ENCODE results near the gene KY. TPM values are rescaled to one million over a fixed set of nuclear protein-coding genes. Genes with fewer than 3 reads are reported as not detected.

The KY gene
- total RNA-seq, 1 donor from 2014 or later, result 0.12 TPM

GRCh38 chr3:134563601-134564000 lies 87.2 kb downstream of the KY start:
- TF ChIP-seq CTCF (IDR thresholded peaks at IDR 0.05), result no peak
- peaks cover 29% of the 10 kb centered on the region for H3K36me3 Mint-ChIP-seq (ENCODE audit: low read depth)
- DNase-seq (ENCODE audit: low spot score), result no peak
- H3K27ac Mint-ChIP-seq (ENCODE audit: unreplicated experiment), result no peak overlapping the region
- no peaks in the 10 kb centered on the region for H3K4me1 Mint-ChIP-seq (ENCODE audit: low read depth)
- no peak overlapping the region for H3K4me3 Mint-ChIP-seq (ENCODE audit: unreplicated experiment)
- H3K27me3 Mint-ChIP-seq (ENCODE audit: low read depth), result no peaks in the 10 kb centered on the region
- H3K9me3 Mint-ChIP-seq (ENCODE audit: low read depth), result peaks cover 2% of the 10 kb centered on the region

GRCh38 chr3:134562055-134562454 lies 88.8 kb downstream of the KY start:
- Mint-ChIP-seq H3K36me3 (ENCODE audit: low read depth) (peaks cover 33% of the 10 kb centered on the region), H3K27ac (ENCODE audit: unreplicated experiment) (no peak overlapping the region), H3K4me1 (ENCODE audit: low read depth) (no peaks in the 10 kb centered on the region), H3K9me3 (ENCODE audit: low read depth) (no peaks in the 10 kb centered on the region), H3K4me3 (ENCODE audit: unreplicated experiment) (no peak overlapping the region), H3K27me3 (ENCODE audit: low read depth) (no peaks in the 10 kb centered on the region)
- no peak for DNase-seq (ENCODE audit: low spot score)
- TF ChIP-seq CTCF (IDR thresholded peaks at IDR 0.05), result no peak

GRCh38 chr3:134559591-134559990 lies 91.2 kb downstream of the KY start:
- no peak for TF ChIP-seq CTCF (IDR thresholded peaks at IDR 0.05)
- no peak for DNase-seq (ENCODE audit: low spot score)
- Mint-ChIP-seq H3K36me3 (ENCODE audit: low read depth) (peaks cover 33% of the 10 kb centered on the region), H3K9me3 (ENCODE audit: low read depth) (no peaks in the 10 kb centered on the region), H3K27me3 (ENCODE audit: low read depth) (no peaks in the 10 kb centered on the region), H3K27ac (ENCODE audit: unreplicated experiment) (no peak overlapping the region), H3K4me1 (ENCODE audit: low read depth) (no peaks in the 10 kb centered on the region), H3K4me3 (ENCODE audit: unreplicated experiment) (no peak overlapping the region)

Other genes starting within 250 kb of the KY start
- gene ANAPC13, start 165.0 kb downstream of the KY start, total RNA-seq, result 66.8 to 86.0 TPM (median 81.3 TPM) in 3 replicates
- 23.2 to 25.5 TPM (median 24.8 TPM) in 3 replicates for gene CEP63, start 165.0 kb downstream of the KY start, total RNA-seq
- 1.0 to 1.7 TPM (median 1.6 TPM) in 3 replicates for gene EPHB1, start 144.2 kb upstream of the KY start, total RNA-seq